ENCODE results near the gene CBLB.

Gene CBLB

DNA sequence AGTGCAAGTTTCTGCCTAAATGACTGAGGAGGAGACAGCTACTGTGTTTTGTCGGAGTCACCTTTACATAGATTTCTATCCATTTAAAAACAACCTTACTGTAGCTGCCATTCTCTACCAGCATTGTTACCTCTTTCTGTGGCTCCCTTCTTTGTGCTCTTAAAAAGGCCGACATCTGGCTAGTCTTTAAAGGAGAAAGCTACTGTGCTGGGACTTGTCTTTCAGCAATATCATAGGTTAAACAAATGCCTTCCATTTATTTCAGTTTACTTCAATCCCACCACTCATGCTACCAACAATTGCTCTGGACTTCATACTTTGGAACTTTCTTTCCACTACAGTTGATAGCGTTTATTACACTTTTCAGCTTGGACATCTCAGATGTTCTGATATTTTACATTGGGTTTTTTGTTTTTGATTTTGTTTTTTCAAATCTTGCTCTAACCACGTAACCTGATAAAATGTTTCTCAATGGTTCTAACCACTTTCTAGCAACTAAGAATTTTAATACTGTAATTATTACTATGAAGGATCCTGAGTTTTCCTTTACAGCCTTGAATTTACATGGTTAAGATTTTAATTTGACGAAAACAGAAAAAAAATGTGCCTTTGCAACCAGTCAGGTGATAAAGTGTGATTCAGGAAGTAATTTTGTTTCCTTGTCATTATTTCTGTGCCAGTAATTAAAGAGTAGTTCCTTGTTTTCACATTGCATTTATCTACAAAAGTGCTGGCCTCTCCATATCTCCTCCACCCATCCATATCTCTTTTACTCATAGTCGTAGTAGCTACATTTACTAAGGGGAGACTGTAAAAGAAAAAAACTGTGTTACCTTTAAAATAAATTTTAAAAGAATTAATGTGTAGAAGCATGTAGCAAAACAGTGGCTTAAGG is 1.3 kb upstream of the CBLB start:
- no peak for DNase-seq (ENCODE audit: low spot score)

DNA sequence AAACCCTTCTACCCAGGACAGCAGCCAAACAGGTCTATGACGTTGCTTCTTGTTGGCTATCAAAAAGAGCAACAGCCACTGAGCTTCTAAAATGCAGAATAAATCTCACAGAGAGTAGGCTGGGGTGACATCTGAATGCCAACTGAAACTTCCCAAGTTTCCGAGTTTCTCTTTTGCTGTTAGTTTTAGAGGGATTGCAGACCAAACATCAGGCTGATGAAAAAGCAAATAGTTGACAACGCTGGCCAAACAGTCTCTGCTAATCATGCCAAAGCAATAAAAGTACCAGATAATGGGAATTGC is 670 bp upstream of the CBLB start:
- DNase-seq (ENCODE audit: low spot score): no peak

GRCh38 chr3:105868431-105868741 is 426 bp downstream of the CBLB start:
- DNase-seq (ENCODE audit: low spot score): peak; percentile 81

DNA sequence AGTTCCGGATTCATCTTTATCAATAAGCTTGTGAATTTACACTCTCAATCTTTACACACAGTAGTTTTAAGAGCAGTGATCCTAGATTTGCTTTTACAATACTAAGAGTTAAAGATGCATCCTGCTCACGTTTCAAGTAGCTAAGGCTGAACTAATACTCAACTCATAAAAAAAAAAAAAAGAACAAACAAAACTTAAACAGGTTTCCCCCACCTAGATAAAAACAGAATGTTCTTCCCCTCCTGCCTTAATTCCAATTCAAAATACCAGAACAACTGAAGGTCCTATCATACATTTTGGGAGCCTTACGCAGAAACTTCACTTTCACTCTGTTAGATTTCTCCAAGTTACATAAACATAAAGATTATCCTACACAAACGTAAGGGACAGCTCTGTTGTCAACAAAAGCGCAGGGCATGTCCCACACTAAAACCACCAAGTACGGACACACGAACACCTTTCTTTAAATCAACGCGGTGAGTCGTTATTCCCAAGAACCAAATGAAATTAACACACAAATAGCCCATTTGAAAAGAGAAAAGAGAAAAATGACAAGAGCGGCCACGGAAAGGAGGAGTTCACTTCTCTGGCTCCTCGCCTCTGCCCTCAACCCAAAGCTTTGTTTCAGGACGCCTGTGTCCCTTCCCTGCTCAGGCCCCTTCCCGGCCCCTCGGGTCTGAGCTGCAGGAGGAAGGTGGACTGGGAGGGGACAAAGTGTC is 941 bp downstream of the CBLB start:
- no peak for DNase-seq (ENCODE audit: low spot score)

DNA sequence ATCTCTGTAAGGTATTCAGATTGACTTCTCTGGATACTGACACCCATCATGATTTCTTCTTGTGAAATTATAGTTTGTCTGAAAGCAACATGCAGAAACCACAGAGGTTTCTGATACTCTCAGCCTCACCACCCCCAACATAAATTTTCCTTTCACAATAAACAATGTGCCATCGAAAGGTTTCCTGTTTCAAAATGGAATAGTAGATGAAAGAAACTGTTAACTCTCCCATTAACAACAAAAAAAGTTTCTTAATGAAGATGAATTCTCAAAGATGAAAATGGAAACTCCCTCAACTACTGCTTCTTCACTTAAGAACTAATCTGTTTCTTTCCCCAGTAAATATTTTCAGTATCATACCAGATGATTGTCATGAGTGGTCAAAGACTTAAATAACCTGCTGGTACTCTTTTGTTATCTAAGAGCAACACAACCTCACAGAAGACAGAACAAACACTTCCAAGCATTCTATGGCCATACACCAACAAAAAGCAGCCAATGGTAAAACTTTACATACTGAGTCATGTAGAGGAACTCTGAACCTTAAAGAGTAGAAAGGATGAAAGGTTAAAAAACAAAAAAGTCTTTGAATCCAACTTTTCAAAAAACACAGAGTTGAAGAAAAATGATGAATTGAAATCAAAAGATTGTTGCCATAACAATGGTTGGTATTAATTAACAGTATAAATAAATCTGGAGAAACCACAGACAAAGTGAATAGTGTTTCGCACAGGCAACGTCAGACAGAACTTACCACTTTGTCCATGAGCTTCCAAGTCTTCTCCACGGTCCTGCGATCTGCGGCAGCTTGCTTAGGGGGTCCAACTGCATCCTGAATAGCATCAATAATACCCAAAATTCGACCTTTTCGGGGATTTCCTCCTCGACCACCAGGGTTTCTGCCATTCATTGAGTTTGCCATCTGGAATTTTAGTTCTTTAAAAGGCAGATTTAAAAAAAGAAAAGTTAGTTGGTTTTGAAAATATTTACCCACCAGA is 1.9 kb downstream of the CBLB start:
- no peak for DNase-seq (ENCODE audit: low spot score)

- no peak for DNase-seq (ENCODE audit: low spot score)
Measured at GRCh38 chr3:105865867-105866350, 2.9 kb downstream of the CBLB start.

DNA sequence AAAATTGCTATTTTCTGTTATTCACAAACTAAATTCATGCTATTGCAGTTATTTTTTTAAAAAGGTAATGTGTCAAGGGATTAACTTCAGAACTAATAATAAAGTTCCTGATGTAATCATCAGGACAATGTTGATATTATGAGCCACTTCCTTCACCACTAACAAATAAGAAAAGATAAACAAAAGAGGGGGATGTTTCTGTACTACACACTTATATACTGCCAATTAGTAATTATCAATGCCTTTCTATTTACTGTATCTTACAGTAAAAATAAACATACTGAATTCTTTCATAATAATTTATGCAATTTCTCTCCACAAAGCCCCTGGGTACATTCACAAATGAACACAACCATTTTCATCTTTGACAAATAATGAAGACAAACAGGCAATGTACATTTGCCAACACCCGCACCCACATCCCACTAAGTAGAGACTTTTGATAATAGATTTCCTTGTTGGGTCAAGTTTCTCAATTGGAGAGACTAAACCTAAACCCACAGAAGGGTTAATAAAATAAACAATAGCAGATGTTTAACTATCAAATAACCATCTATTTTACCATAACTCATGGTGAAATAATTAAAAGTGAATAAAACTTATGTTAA is 3.7 kb downstream of the CBLB start:
- no peak for DNase-seq (ENCODE audit: low spot score)

GRCh38 chr3:105864212-105864611 is 4.6 kb downstream of the CBLB start:
- DNase-seq (ENCODE audit: low spot score): no peak

GRCh38 chr3:105863608-105864007 is 5.2 kb downstream of the CBLB start:
- no peak for DNase-seq (ENCODE audit: low spot score)

DNA sequence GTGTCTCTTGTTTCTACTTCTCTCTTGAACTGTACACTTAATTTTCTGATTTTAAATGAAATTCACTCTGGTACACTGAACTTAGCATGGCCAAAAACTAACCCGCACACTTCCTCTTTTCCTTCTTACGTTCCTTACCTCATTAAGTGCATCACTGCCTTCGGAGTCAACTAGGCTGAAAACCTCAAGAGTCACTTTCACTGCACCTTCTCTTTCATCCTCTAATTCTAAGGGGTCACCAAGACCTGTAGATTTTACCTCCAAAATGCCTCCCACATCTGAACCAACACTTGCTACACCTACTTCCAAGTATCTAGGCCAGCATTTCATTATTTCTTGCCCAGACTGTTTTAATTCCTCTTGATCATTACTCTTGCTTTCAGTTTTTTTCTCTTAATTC is 6.6 kb downstream of the CBLB start:
- DNase-seq (ENCODE audit: low spot score): no peak

- no peak for DNase-seq (ENCODE audit: low spot score)
Measured at GRCh38 chr3:105860641-105861040, 8.2 kb downstream of the CBLB start.

GRCh38 chr3:105858017-105858416 is 10.8 kb downstream of the CBLB start:
- no peak for DNase-seq (ENCODE audit: low spot score)

DNA sequence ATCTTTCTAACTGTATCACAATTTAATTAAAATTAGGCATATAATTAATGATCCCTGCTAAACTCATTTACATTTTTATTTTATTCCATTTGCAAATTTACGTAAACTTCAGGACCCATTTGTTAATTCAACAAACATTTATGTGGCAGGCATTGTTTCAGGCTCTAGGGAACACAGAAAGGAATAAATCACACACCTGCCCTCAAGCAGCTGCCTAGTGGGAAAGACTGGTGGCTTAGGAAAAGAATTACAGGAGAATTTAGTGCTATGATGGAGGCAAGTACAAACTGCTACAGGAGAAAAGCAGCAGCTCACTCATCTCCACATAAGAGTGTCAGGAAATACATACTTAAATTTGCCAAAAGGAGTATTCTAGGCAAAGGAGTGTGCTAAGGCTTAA is 11.2 kb downstream of the CBLB start:
- no peak for DNase-seq (ENCODE audit: low spot score)

- DNase-seq (ENCODE audit: low spot score): no peak
Measured at GRCh38 chr3:105856605-105857004, 12.2 kb downstream of the CBLB start.

GRCh38 chr3:105853801-105854432 is 14.9 kb downstream of the CBLB start:
- no peak for DNase-seq (ENCODE audit: low spot score)

GRCh38 chr3:105851582-105851981 is 17.2 kb downstream of the CBLB start:
- no peak for DNase-seq (ENCODE audit: low spot score)

DNA sequence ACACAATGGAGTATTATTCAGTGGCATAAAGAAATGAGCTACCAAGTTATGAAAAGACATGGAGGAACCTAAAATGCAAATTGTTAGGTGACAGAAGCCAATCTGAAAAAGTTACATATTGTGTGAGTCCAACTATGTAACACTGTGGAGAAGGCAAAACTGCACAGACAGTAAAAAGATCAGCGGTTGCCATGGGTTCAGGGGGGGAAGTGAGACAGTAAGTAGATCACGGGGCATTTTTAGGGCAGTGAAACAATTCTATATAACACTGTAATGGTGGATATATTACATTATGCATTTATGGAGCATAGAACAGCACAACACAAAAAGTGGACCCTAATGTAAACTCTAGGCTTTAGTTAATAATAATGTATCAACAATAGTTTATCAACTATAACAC is 17.6 kb downstream of the CBLB start:
- no peak for DNase-seq (ENCODE audit: low spot score)

DNA sequence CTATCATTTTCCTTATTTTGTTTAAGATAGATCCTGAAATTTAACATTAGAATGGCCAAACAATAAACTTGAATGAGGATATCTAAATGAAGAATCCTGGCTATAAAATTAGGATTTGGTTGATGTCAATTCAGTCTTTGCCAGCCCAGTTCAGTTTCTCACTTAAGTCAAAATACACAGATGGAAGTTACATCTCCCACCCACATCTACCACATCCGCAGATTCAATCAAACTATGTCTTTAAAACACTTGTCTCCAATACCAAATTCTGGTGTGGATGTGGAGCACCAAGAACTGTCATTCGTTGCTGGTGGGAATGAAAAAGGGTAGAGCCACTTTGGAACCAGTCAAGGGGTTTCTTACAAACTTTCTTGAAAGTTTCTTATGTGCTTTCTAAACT is 18.2 kb downstream of the CBLB start:
- no peak for DNase-seq (ENCODE audit: low spot score)

DNA sequence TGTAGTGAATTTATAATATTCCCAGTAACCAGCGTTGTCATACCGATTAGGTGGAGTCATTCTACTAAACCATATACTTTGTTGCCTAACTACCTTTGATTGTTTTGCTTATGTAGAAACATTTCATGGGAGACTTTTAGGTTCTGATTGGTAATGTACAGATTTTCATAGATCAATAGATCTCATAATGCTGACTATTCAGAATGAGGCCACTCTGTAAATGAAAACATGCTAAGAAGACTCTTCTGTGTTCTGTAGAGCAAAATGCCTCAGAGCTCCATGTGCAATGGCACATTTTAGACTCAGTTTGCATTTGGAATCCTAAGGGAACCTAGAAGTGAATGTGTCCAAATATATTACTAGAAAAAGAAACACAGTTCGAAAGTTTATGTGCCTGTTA is 20.0 kb downstream of the CBLB start:
- no peak for DNase-seq (ENCODE audit: low spot score)

DNA sequence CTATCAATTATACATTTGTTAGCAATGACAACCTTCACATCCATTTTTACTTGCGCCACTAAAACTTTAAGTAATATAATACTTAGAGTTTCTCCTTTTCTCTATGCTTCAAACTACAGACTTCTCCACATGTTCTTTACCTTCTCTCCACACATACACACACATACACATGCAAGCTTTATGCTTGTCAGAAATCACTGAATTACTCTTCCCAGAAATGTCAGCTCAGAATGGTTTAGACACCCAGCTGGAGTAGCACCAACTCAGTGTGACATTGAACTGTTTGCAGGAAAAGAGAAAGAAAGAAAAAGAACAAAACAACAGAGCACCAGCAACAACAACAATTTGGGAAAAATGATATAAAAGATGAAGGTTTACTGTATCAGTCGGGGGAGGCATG is 20.9 kb downstream of the CBLB start:
- no peak for DNase-seq (ENCODE audit: low spot score)

DNA sequence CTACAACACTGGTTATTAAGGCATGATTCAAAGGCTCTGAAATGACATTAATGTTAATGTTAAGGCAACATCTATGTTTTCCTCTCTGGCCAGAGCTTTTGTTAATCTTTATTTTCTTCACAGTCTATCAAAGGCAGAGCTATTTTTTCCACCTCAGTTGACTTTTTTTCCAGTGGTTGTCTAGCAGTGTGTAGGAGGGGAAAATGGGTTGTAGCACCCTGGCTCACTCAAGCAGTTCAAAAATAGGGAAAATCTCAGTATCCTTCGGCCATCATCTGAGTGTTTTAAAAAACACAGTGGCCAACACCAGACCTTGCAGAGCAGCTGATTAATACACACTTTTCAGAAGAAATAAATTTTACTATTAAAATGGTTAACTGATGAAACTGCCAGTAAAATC is 21.4 kb downstream of the CBLB start:
- DNase-seq (ENCODE audit: low spot score): no peak

- no peak for DNase-seq (ENCODE audit: low spot score)
Measured at GRCh38 chr3:105846809-105847208, 22.0 kb downstream of the CBLB start.
